PC-3 (cell line): ENCODE measurements around the gene IFIT2. TPM values are rescaled to one million over a fixed set of nuclear protein-coding genes. Genes with fewer than 3 reads are reported as not detected.

Experiments used
- ATAC-seq: fragments of 200-7000 bp; cut with Tn5 transposase; 2 replicates; pipeline ENCODE4 v1.9.1; 2020; ENCODE audit warnings: mild to moderate bottlenecking, moderate library complexity
- BruUV-seq: library from RNA; stranded (reverse); fragments of 400-500 nt; replicated peaks from 2 replicates; lab custom pipeline; 2021; lab: Mats Ljungman, UMichigan
- CTCF ChIA-PET: fragments of 300-600 bp; sonication (Branson Sonifier 250); formaldehyde crosslinking; loops from one replicate; lab custom pipeline; 2022; ENCODE audit warnings: antibody characterized with exemption; lab: Charles Lee
- POLR2A ChIA-PET: fragments of 300-600 bp; sonication (Branson Sonifier 250); formaldehyde crosslinking; loops from one replicate; lab custom pipeline; 2022; ENCODE audit warnings: antibody characterized with exemption; ENCODE audit not compliant: unreplicated experiment; lab: Charles Lee
- DNase-seq: peaks from one replicate; pipeline ENCODE4 v3.0.0-alpha.2; 2015
- H2AFZ ChIP-seq: fragments of 300-600 bp; sonication (generic); 2 replicates; pipeline ENCODE4 v1.6.0; 2016; ENCODE audit warnings: antibody characterized with exemption, low read length
- H3F3A ChIP-seq: fragments of 300-600 bp; sonication (generic); one replicate; pipeline ENCODE4 v1.6.0; 2017; ENCODE audit warnings: antibody characterized with exemption, low read length, control low read depth, mild to moderate bottlenecking; ENCODE audit not compliant: unreplicated experiment
- H3K27ac ChIP-seq: fragments of 300-600 bp; sonication (generic); 2 replicates; pipeline ENCODE4 v1.5.1; 2016; ENCODE audit warnings: mild to moderate bottlenecking, low read length
- H3K27me3 ChIP-seq: fragments of 300-600 bp; sonication (generic); 2 replicates; pipeline ENCODE4 v1.6.1; 2016; ENCODE audit warnings: low read length, mixed read lengths
- H3K36me3 ChIP-seq: fragments of 300-600 bp; sonication (generic); 2 replicates; pipeline ENCODE4 v1.6.1; 2016; ENCODE audit warnings: low read depth, mixed run types, low read length, mixed read lengths
- H3K4me1 ChIP-seq: fragments of 300-600 bp; sonication (generic); 2 replicates; pipeline ENCODE4 v1.5.1; 2016; ENCODE audit warnings: low read length; ENCODE audit not compliant: insufficient read depth
- H3K4me2 ChIP-seq: fragments of 300-600 bp; sonication (generic); 2 replicates; pipeline ENCODE4 v1.6.0; 2016; ENCODE audit warnings: low read length
- H3K4me3 ChIP-seq: fragments of 300-600 bp; sonication (generic); 2 replicates; pipeline ENCODE4 v1.5.1; 2016; ENCODE audit warnings: mild to moderate bottlenecking, low read length, mixed read lengths
- H3K79me2 ChIP-seq: fragments of 300-600 bp; sonication (generic); 2 replicates; pipeline ENCODE4 v1.6.1; 2017; ENCODE audit warnings: low read length, mixed read lengths
- H3K9ac ChIP-seq: fragments of 300-600 bp; sonication (generic); 2 replicates; pipeline ENCODE4 v1.6.0; 2016; ENCODE audit warnings: mild to moderate bottlenecking, low read length
- H3K9me2 ChIP-seq: fragments of 300-600 bp; sonication (generic); replicated peaks from 2 replicates; pipeline ENCODE4 v1.6.1; 2016; ENCODE audit warnings: mixed run types, low read length, mixed read lengths
- H3K9me3 ChIP-seq: fragments of 300-600 bp; sonication (generic); 2 replicates; pipeline ENCODE4 v1.6.1; 2016; ENCODE audit warnings: low read length, mixed read lengths
- H4K20me1 ChIP-seq: fragments of 300-600 bp; sonication (generic); 2 replicates; pipeline ENCODE4 v1.6.1; 2016; ENCODE audit warnings: low read length, mixed read lengths
- CTCF ChIP-seq: fragments of 300-600 bp; sonication (generic); conservative IDR thresholded peaks from 2 replicates; pipeline ENCODE4 v1.5.1; 2017; ENCODE audit warnings: antibody characterized with exemption, low read depth, mild to moderate bottlenecking, low read length
- EZH2 ChIP-seq: fragments of 300-600 bp; sonication (generic); IDR thresholded peaks from one replicate; pipeline ENCODE4 v1.6.1; 2017; ENCODE audit warnings: antibody characterized with exemption, mild to moderate bottlenecking, low read length; ENCODE audit not compliant: unreplicated experiment
- EZH2phosphoT487 ChIP-seq: fragments of 300-600 bp; sonication (generic); IDR thresholded peaks from 2 replicates; pipeline ENCODE4 v1.6.1; 2018; ENCODE audit warnings: mild to moderate bottlenecking, antibody characterized with exemption, low read length, borderline replicate concordance
- intact Hi-C: fragments of 100-400 bp; cut with micrococcal nuclease; formaldehyde crosslinking; loops from 2 replicates; pipeline ENCODE4 v1.9.0; 2023
- total RNA-seq: library from RNA; depleted of rRNA; stranded (reverse); fragments of >200 nt; gene quantifications from 2 replicates; pipeline ENCODE4 v1.2.3, GENCODE V29; 2014

IFIT2 gene
- total RNA-seq, 1 experiment from 2014 or later, result 8.6 TPM

GRCh38 chr10:89257581-89257980 lies 44.3 kb upstream of the IFIT2 start:
- Histone ChIP-seq H2AFZ (no peak overlapping the region), H3K4me1 (peaks cover 40% of the 10 kb centered on the region), H3K9me2 (no peaks in the 10 kb centered on the region), H3K27me3 (no peaks in the 10 kb centered on the region), H3K79me2 (peaks cover 8% of the 10 kb centered on the region; the same call in 1 of the 2 replicates), H3K4me2 (no peak overlapping the region), H3K9me3 (no peaks in the 10 kb centered on the region), H3K4me3 (no peak overlapping the region), H3K36me3 (no peaks in the 10 kb centered on the region), H3K27ac (no peak overlapping the region), H4K20me1 (no peaks in the 10 kb centered on the region), H3K9ac (no peak overlapping the region), H3F3A (no peaks in the 10 kb centered on the region)
- TF ChIP-seq EZH2, result no peak
- no peak for DNase-seq
- intact Hi-C loops, result loop anchor here (10.0 kb wide), 1 partner anchor 307 kb away; no protein-coding TSS in a partner anchor
- ATAC-seq, result no peak
- BruUV-seq, result no TSS peak
- CTCF ChIA-PET, result no interaction called here
- POLR2A ChIA-PET, result no interaction called here

GRCh38 chr10:89258881-89259280 lies 43.0 kb upstream of the IFIT2 start:
- Histone ChIP-seq H3F3A (peaks cover 12% of the 10 kb centered on the region), H3K36me3 (no peaks in the 10 kb centered on the region), H3K4me1 (peaks cover 53% of the 10 kb centered on the region), H3K27ac (no peak overlapping the region), H2AFZ (no peak overlapping the region), H3K4me2 (peak overlapping the region; percentile 39; the same call in 1 of the 2 replicates), H3K9ac (no peak overlapping the region), H3K79me2 (peaks cover 8% of the 10 kb centered on the region; the same call in 1 of the 2 replicates), H3K9me2 (no peaks in the 10 kb centered on the region), H3K27me3 (no peaks in the 10 kb centered on the region), H3K9me3 (no peaks in the 10 kb centered on the region), H4K20me1 (no peaks in the 10 kb centered on the region), H3K4me3 (no peak overlapping the region)
- POLR2A ChIA-PET, result no interaction called here
- intact Hi-C loops, result loop anchor here (10.0 kb wide), 1 partner anchor 306 kb away; no protein-coding TSS in a partner anchor
- DNase-seq (no peak), ATAC-seq (no peak)
- TF ChIP-seq CTCF, result no peak
- no peak for TF ChIP-seq EZH2
- no peak for TF ChIP-seq EZH2phosphoT487
- BruUV-seq, result no TSS peak
- CTCF ChIA-PET, result no interaction called here

- TSS peak; percentile 97 for BruUV-seq
- intact Hi-C loops, result loop anchor here (1.0 kb wide), 5 partner anchors 16 to 112 kb away; partner anchors contain the start of gene IFIT2
- Histone ChIP-seq H3K9me3 (no peaks in the 10 kb centered on the region), H3K4me1 (peaks cover 60% of the 10 kb centered on the region), H3K36me3 (no peaks in the 10 kb centered on the region), H3K79me2 (peaks cover 8% of the 10 kb centered on the region; the same call in 1 of the 2 replicates), H2AFZ (no peak overlapping the region), H3K9ac (peak overlapping the region; percentile 79), H3K4me2 (peak overlapping the region; percentile 75), H3K27ac (peak overlapping the region; percentile 99), H3F3A (peaks cover 12% of the 10 kb centered on the region), H3K27me3 (no peaks in the 10 kb centered on the region), H3K9me2 (no peaks in the 10 kb centered on the region), H3K4me3 (peak overlapping the region; percentile 40), H4K20me1 (no peaks in the 10 kb centered on the region)
- ATAC-seq (peak; percentile 76), DNase-seq (peak; percentile 96)
- TF ChIP-seq EZH2phosphoT487 (no peak), CTCF (no peak), EZH2 (no peak)
- ChIA-PET CTCF (no interaction called here), POLR2A (interaction anchor here (0.6 kb wide), 4 partner anchors 20 to 272 kb away, joined by 3 to 5 read pairs (median 4); partner anchors contain the start of genes FAS and IFIT2)
Measured at GRCh38 chr10:89262086-89263051, 39.5 kb upstream of the IFIT2 start.
